GM19463 (cell line): ENCODE data around the gene ZNF814.
A peak's percentile ranks its signal among the peaks of the same experiment; 100 is the strongest.
"Not testable (repeated sequence)": the region's sequence is repeated elsewhere in the genome, so short reads cannot be mapped to it uniquely, and the experiment has no call there.

Experiments used
- ATAC-seq: cut with Tn5 transposase; IDR thresholded peaks from one replicate; pipeline ENCODE4 v1.9.1; 2021; ENCODE audit warnings: mild to moderate bottlenecking, moderate library complexity; ENCODE audit not compliant: unreplicated experiment

ZNF814 gene

DNA sequence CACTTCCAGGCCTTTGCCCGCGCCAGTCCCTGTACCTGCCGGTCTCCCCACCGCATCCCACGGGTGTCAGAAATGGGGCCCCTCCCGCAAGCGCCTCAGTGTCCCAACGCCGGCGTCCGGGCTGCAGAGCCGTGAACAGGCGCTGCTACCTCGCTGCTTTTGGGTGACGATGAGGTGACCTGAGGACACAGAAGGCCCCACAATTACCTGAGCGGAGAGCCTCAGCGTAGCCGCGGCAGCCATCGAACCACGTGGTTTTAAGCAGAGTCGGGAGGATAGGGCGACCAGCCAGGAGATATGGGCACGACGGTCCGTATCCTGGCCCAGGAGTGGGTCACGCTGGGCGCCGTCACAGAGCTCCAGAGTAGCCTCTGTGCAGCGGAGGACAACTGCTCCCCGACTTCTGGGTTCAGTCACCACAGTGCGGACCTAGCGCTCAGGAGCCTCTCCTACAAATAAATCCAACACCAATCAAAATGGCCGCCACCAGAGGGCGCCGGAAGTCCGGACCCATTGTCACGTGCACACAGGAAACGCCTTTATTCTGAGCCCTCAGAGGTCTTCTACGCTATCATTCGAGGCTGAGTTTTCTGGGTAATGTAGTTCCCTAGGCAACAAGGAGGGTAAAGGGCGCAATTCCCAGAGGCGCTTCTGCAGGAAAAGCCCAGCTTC is at the start of gene ZNF814:
Gene ZNF814, minus strand, starts transcription at position 478 of the 672 bp plus-strand sequence. Its CDS starts 235 bp downstream, at position 243.
- ATAC-seq: no peak

DNA sequence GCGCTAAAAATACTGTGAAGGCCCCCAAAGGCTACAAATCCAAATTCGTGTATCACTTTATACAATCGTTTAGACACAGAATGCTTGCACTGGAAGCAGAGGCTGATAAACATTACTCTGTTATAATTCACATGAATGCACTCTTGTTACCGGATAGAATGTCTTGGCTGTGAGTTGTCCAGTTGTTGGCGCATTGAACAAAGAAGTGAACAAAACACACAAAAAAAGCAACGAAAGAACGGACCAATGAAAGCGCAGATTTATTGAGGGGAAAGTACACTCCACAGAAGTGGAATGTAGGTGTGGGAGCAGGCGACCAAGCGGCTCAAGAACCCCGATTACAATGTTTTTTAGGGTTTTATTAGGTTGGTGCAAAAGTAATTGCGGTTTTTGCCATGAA is 46.9 kb upstream of the ZNF814 start:
- ATAC-seq: no peak

DNA sequence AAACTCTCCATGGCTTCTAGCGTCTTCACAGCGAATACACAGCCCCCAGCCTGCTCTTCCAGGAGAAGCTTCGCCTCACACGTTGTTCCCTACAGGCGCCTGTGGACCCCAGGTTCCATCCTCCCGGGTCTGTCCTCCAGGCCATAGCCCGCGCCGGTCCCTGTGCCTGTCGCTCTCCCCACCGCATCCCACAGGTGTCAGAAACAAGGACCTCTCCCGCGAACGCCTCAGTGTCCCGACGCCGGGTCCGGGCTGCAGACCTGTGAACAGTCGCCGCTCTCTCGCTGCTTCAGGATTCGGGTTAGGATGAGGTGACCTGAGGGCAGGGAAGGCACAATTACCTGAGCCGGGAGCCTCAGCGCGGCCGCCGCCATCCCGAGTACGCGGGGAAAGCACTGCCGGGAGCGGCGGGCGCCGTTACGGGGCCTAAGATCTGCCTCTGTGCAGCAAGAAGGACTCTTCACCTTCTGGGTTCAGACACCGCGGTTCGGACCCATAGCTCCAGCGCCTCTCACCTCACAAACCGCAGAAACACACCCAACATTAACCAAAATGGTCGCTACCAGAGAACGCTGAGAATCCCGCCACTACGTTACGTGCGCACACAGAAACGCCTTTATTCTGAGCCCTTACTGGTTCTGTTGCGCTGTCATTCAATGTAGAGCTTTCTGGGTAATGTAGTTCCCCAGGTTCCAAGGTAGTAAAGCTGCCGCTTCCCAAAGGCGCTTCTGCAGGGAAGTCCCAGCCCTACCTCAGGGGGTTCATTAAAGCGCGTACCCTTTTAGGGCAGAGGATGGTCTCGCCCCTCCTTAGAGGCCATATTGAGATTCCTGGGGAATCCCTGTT is 46.2 kb upstream of the ZNF814 start, which contains the start of gene ZNF418:
Gene ZNF418, minus strand, starts transcription at position 583 of the 846 bp plus-strand sequence. CDS start 1,580 bp downstream, outside the sequence.
- no peak for ATAC-seq

DNA sequence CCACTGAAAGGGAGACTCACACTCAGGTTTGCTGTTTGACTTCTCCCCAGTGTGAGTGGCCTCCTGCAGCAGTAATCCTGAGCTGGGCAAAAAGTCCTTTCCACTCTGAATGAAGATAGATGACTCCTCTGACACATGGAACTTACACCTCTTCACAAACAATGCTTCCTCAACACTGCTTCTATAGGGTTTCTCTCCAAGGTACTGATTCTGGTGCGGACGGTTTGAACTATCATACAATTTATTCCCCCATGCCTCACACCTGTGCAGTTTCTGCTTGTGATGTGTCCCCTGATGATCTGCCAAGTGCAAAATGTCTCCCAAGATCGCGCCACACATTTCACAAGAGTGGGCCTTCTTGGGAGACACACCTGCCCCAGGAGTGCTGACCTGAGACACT is 38.8 kb upstream of the ZNF814 start:
- no peak for ATAC-seq

DNA sequence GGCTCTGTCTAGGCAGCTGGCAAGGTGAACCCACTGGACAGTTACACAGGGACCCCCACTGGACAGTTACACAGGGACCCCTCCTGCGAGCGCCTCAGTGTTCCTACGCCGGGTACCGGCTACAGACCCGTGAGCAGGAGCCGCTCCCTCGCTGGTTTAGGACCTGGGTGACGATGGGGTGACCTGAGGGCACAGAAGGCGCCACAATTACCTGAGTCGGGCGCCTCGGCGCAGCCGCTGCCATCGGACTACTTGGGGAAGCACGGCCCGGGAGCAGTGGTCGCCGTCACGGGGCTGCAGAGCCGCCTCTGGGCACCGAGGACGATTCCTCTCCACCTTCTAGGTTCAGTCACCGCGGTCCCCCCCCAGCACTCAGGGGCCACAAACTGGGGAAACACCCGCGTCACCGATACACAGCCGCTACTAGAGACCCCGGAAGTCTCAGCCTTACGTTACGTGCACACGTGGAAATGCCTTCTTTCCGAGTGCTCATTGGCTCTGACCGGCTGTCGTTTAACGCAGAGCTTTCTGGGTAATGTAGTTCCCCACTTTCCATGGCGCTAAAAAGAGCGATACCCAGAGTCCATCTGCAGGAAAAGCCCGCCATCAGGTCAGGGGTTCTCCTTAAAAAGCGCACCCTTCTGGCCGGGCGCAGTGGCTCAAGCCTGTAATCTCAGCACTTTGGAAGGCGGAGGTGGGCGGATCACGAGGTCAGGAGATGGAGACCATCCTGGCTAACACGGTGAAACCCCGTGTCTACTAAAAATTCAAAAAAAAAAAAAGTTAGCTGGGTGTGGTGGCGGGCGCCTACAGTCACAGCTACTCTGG is 27.5 kb upstream of the ZNF814 start, which contains the start of gene ZNF417:
Gene ZNF417, minus strand, starts transcription at position 425 of the 828 bp plus-strand sequence. Its CDS starts 181 bp downstream, at position 244.
- ATAC-seq: peak; percentile 99

DNA sequence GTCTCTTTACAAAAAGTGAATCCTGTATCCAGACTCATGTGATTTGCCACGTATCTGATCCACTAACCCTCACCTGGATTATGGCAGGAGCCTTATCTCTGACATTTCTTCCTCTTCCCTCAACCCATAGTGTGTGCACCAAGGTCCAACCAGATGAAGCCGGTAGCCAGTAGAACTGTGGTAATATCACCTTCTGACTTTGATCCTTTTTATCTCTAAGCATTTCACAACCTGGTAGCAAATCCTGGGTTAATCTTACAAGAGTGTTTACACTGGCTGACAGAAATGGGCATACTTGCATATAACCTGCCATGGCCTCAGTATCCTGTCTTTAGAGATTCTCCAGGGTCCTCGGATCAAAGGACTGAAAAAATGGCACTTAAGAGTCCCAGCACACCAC is 25.7 kb upstream of the ZNF814 start:
- no peak for ATAC-seq

DNA sequence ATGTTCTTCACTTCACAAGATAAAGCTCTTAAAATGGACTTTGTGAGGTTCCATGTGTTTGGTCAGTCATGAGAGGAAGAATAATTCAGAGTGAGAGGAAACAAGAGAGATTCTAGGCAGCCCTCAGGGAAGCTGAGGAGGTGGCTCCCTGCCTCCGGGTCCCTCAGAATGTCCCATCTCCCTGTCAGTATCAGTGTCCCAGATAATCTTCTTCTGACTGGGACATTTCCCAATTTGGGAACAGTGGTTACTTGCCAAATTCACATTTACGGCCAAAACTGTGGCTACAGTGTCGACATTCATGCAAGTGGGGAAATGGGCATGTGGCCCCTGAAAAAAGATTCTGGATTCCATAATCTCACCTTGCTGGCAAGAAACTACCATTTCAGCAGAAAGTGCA is 18.6 kb upstream of the ZNF814 start:
- no peak for ATAC-seq

DNA sequence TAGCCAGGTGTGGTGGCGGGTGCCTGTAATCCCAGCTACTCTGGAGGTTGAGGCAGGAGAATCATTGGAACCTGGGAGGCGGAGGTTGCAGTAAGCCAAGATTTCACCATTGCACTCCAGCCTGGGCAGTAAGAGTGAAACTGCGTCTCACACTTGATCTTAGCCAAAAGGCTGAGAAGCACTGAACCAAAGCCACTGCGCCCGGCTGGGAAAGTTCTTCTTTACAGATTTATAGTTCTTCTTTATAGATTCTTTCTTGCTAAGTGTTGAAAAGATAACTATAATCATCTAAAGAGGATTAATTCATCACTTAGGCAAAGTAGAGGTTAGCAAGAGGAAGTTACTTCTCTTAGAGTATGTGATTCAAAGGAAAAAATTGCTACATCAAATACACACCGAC is 16.4 kb upstream of the ZNF814 start:
- no peak for ATAC-seq

DNA sequence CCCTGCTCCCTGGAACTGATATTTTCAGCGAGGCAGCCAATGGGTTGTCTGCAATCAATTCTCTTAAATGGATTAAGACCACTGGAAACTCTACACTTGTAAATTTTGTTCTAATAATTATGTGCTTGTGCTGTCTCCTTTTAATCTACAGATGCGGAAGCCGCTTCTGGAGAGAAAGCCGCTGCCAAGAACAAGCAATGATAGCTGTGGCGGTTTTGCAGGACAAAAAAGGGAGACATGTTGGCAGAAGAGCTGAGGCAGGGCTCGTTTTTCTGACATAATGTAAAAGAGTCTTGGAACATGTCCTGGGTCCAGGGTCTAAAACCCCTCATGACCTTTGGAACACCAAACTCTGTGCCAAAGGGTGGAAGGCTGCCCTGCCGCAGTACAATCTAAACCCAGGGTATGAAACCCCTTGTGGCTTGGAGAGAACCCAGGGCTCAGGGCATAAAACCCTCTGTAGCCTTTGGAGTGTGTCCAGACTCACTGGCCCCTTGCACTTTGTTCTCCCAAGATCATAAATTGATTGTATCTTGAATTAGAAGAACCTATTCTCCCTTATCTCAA is 14.9 kb upstream of the ZNF814 start:
- no peak for ATAC-seq

DNA sequence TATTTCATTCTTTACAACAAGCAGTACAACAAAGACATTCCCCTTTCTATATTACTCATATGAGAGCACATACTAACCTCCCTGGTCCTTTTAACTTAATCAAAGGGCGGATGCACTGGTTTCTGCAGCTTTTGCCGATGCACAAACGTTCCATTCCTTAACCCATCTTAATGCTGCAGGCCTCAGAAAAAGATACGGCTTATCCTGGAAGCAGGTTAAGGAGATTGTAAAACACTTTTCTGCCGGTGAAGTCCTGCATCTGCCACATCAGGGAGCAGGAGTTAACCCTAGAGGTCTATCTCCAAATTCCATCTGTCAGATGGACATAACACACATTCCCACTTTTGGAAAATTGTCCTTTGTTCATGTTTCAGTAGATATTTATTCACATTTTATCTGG is 11.5 kb upstream of the ZNF814 start:
- ATAC-seq: no peak

DNA sequence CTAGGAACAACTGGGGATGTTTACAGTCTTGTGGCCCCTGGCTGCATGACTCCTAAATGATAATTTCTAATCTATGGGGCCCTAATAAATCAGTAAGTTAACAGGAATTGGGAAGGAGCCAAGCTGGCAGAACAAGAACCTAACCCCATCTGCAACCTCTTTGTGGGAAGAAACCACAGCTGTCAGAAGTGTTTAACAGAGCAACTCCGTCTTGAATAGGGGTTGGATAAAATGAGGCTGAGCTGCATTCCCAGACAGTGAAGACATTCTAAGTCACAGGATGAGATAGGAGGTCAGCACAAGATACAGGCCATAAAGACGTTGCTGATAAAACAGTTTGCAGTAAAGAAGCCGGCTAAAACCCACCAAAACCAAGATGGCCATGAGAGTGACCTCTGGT is 1.9 kb upstream of the ZNF814 start:
- not testable (repeated sequence) for ATAC-seq

DNA sequence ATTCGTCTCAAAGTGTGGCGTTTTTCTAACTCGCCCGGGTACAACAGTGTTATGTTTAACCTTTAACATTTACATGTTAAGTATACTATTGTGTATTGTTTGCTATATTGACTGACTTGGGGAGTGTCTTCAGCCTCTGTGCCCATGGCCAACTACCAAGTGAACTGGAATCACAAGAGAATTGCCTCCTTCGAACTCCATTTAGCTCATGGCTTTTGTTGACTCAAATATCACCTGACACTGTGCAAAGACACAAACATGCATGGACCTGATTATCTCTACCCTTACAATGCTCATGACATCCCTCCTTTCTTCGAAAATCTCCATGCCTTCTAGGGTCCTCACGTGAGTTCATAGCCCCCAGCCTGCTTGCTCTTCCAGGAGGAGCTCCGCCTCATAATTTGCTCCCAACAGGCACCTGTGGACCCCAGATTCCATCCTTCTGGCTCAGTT is 704 bp downstream of the ZNF814 start:
- no peak for ATAC-seq

DNA sequence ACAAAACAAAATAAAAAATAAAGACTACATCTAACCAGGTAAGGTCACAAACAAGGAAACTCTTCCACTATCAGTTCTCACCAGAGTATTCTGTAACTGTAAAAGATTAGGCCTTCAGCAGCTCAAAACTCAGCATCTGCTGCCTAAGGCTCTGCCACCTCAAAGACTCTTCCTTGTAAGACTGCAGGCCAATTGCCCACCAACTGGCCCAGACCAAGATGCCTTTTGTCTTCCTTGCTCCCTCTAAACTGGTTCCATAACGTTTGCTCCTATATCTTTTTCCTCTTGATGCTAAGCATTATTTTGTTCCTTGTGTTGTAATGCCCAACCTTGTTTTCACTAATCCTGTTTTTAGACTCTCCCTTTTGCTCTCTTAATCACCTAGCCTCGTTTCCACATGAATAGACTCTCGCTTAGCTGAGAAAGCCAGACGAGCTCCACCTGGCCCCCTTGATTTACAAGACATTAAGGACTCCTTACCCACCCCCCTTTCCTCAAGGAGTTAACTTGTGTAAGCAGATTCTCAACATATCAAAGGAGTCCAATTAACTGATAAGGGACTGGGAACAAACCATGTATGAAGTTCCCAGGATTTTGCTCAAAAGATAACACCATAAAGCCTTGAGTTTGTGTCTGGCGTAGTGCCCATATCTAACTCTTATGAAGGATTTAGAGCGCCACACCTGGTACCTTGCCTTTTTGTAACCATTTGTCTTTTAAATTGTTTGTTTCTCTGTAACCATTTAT is 1.5 kb downstream of the ZNF814 start:
- ATAC-seq: no peak

DNA sequence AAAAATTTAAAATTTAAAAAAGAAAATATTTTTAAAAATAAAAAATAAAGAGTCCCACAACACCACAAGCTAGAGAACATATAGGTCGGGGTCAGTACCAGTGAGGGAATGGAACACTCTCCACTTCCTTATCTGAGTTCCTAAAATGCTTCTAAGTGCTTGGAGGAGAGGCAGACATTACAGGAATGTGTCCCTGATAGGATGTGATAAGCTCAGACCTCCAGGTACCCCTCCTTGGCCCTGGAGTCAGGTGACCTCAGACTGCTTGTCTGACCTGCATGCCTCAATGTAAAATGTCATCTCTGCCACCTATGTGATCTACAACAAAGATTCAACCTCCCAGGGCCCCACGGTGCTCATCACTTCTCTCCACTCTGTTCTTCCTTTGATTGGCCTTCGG is 2.8 kb downstream of the ZNF814 start:
- ATAC-seq: no peak

DNA sequence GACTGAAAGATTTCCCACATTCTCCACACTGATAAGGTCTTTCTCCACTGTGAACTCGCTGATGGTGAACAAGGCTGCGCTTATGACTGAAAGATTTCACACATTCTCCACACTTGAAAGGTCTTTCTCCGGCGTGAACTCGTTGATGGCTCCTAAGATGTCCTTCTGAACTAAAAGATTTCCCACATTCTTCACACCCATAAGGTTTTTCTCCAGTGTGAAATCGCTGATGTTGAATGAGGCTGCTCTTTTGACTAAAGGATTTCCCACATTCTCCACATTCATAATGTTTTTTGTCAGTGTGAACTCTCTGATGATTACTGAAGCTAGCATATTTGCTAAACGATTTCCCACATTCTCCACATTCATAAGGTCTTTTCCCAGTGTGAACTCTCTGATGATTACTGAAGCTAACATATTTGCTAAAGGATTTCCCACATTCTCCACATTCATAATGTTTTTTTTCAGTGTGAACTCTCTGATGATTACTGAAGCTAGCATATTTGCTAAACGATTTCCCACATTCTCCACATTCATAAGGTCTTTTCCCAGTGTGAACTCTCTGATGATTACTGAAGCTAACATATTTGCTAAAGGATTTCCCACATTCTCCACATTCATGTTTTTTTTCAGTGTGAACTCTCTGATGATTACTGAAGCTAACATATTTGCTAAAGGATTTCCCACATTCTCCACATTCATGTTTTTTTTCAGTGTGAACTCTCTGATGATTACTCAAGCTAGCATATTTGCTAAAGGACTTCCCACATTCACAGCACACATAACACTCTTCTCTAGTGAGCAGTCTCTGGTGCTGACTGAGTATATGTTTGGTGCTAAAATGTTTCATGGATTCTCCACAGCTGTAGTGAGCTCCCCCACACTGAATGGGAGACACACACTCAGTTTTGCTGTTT is 14.7 kb downstream of the ZNF814 start:
- ATAC-seq: not testable (repeated sequence)

DNA sequence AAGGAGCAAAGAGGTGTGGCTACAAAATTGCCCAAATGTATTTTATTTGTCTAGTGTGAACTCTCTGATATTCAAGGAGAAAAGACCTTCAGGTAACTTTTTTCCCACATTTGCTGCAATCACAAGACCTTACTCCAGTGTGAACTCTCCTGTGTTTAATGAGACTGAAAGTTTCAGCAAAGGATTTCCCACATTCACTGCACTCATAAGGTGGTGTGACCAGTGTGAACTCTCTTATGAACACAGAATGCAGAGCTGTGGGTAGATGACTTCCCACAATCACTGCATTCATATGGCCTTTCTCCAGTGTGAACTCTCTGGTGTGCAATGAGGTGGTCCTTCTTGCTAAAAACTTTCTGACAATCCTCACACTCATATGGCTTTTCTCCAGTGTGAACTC is 16.4 kb downstream of the ZNF814 start:
- ATAC-seq: no peak

DNA sequence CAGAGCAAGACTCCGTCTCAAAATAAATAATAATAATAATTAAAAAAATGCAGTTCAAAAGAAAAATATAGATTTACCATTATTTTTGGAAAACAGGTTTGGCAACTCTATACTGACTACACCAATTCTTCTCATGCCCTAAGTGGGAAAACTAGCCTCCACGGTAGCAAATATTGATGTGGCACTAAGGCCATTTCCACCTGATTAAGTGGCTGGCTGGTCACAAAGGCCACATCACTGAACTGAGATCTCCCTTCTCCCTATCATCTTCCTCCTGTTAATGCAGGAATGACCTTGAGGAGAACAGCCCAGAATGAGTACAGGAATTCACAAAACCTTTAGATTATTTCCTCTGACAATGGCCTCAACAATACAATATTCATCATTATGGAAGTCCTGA is 18.6 kb downstream of the ZNF814 start:
- ATAC-seq: no peak

DNA sequence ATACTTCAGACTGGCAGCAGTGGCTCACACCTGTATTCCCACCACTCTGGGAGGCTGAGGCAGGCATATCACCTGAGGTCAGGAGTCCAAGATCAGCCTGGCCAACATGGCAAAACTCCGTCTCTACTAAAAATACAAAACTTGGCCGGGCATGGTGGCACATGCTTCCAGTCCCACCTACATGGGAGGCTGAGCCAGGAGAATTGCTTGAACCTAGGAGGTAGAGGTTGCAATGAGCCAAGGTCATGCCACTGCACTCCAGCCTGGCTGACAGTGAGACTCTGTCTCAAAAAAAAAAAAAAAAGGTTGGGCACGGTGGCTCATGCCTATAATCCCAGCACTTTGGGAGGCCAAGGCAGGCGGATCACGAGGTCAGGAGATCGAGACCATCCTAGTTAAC is 19.2 kb downstream of the ZNF814 start:
- ATAC-seq: not testable (repeated sequence)
